Measurements from ENCODE around the gene COL9A3.

COL9A3 gene

GRCh38 chr20:62819494-62820174 lies 2.8 kb downstream of the COL9A3 start:
- Histone ChIP-seq H3K9me3 (ENCODE audit: control insufficient read depth, low read length) (no peaks in the 10 kb centered on the region), H3K9ac (no peak overlapping the region), H3K27ac (no peak overlapping the region), H3K4me1 (peaks cover 19% of the 10 kb centered on the region), H3K27me3 (ENCODE audit: control insufficient read depth, insufficient read depth, low read length) (no peaks in the 10 kb centered on the region), H3K36me3 (ENCODE audit: control insufficient read depth, insufficient read depth, low read length) (no peaks in the 10 kb centered on the region), H3K79me2 (no peaks in the 10 kb centered on the region), H3K4me3 (ENCODE audit: low read depth, low read length) (no peak overlapping the region), H3K4me2 (ENCODE audit: low read length) (no peak overlapping the region), H2AFZ (no peak overlapping the region)
- no peak for TF ChIP-seq CTCF (IDR thresholded peaks at IDR 0.05)

DNA sequence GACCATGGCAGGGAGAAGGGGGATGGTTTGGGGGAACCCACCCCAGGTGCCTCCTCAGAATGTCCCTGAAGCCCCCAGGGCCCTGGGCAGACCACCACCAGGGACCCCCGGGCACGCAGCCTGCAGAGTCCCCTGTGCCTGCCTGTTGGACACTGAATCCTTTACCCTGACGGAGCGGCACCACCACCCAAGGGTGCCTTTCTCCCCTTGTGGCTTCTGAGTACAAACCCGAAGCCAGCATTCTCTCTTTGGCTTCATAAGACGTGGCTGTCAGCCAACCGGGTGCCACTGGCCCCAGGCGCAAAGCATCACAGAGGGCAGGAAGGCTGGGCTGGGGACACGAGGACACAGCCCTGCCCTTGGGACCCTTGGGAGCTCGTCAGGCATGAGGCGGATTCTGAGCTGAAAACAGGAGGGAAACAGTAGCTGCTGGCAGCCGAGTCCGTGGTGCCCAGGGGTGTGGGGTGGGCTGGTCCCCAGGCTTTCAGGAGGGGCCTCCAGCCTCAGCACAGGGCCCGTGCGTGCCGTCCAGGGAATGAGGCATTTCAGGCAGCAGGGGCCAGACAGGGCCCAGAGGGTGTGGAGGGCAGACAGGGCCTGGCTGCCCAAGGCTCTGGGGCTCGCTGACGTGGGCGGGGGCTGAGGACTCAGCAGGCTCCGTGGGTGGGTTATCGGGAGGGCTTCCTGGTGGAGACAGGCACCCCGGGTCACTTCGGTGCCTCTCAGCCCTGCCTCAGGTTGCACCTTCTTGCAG lies 3.5 kb downstream of the COL9A3 start:
- Histone ChIP-seq H2AFZ (no peak overlapping the region), H3K4me1 (peaks cover 15% of the 10 kb centered on the region), H3K4me3 (ENCODE audit: low read depth, low read length) (no peak overlapping the region), H3K9me3 (ENCODE audit: control insufficient read depth, low read length) (no peaks in the 10 kb centered on the region), H3K36me3 (ENCODE audit: control insufficient read depth, insufficient read depth, low read length) (no peaks in the 10 kb centered on the region), H3K27ac (no peak overlapping the region), H3K9ac (no peak overlapping the region), H3K27me3 (ENCODE audit: control insufficient read depth, insufficient read depth, low read length) (no peaks in the 10 kb centered on the region), H3K4me2 (ENCODE audit: low read length) (no peak overlapping the region), H3K79me2 (no peaks in the 10 kb centered on the region)
- no peak for TF ChIP-seq CTCF (IDR thresholded peaks at IDR 0.05)

DNA sequence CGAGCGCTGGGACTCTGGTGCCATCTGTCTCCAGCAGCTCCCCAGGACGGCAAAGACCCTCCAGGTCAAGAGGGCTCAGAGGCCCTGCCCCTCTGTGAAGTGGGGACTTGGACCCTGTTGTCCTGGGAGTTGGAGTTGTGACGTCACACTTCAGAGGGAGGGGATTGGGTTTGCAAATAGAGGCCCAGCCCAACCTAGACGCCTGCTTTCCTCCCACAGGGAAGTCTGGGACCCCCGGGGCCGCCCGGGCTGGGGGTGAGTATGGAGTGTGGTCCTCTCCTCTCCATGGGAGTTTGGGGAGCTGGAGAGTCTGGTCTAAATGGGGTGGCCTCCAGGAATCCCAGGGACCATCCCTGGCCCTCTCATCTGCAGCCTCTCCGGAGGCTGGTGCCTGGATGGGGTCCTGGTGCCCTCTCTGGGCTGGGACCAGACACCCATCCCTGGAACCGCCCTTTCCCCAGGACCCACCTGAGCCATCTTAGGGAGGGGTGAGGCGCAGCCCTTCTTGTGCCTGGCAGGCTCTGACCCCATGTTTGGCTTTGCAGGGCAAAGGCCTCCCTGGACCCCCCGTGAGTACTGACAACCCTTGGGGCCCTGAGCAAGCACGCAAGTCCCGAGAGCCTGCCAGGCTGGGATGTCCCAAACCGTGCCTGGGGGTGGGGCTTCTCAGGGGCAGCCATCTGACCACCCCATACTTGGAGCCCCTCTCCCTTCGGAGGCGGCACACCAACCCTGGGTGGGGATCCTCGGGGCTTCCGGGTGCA lies 4.3 kb downstream of the COL9A3 start:
- Histone ChIP-seq H3K27me3 (ENCODE audit: control insufficient read depth, insufficient read depth, low read length) (no peaks in the 10 kb centered on the region), H3K36me3 (ENCODE audit: control insufficient read depth, insufficient read depth, low read length) (no peaks in the 10 kb centered on the region), H3K4me2 (ENCODE audit: low read length) (no peak overlapping the region), H3K9ac (no peak overlapping the region), H3K79me2 (no peaks in the 10 kb centered on the region), H3K4me3 (ENCODE audit: low read depth, low read length) (no peak overlapping the region), H3K4me1 (peaks cover 13% of the 10 kb centered on the region), H3K27ac (no peak overlapping the region), H3K9me3 (ENCODE audit: control insufficient read depth, low read length) (no peaks in the 10 kb centered on the region), H2AFZ (no peak overlapping the region)
- TF ChIP-seq CTCF (IDR thresholded peaks at IDR 0.05) = no peak

DNA sequence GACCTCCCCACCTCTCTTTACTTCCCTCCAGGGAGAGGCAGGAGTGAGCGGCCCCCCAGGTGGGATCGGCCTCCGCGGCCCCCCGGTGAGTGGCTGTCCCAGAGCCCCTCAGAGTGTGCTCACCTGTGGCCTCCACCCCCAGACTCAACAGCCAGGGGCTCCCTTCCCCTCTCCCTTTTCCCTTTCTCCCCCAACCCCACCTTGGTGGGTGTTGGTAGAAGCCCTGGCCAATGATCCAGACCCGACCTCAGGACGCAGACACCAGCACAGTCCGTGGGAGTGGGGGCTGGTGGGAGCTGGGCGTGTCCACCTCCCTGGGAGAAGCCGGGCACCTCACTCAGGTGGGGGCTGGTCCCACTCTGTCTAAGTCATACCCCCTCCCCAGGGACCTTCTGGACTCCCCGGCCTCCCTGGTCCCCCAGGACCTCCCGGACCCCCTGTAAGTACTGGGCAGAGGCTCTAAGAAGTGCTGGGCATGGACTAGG lies 4.9 kb downstream of the COL9A3 start:
- H3K4me2 ChIP-seq (ENCODE audit: low read length) = no peak overlapping the region
- H2AFZ ChIP-seq = no peak overlapping the region
- H3K4me3 ChIP-seq (ENCODE audit: low read depth, low read length) = no peak overlapping the region
- H3K79me2 ChIP-seq = no peaks in the 10 kb centered on the region
- H3K27me3 ChIP-seq (ENCODE audit: control insufficient read depth, insufficient read depth, low read length) = no peaks in the 10 kb centered on the region
- H3K9me3 ChIP-seq (ENCODE audit: control insufficient read depth, low read length) = no peaks in the 10 kb centered on the region
- TF ChIP-seq CTCF (IDR thresholded peaks at IDR 0.05) = no peak
- no peaks in the 10 kb centered on the region for H3K36me3 ChIP-seq (ENCODE audit: control insufficient read depth, insufficient read depth, low read length)
- H3K9ac ChIP-seq = no peak overlapping the region
- no peak overlapping the region for H3K27ac ChIP-seq
- H3K4me1 ChIP-seq = peaks cover 9% of the 10 kb centered on the region

Data from parathyroid adenoma (tissue), 2 donors.